Esophagus muscularis mucosa (tissue), 4 donors: ENCODE measurements around the gene CFAP90. TPM values are rescaled to one million over a fixed set of nuclear protein-coding genes. Genes with fewer than 3 reads are reported as not detected.

Source experiments
- DNase-seq: peaks from one replicate; pipeline ENCODE4 v3.0.0-alpha.2; 2017; ENCODE audit errors: extremely low spot score
- H3K27ac ChIP-seq, 4 donors: fragments of 200-600 bp; sonication (generic); replicated peaks in 1 of 4; 1 replicate in 3 of 4; 2 replicates in 1 of 4; pipeline ENCODE4 v1.5.1; 2016 to 2019; ENCODE audit warnings: mild to moderate bottlenecking in 1 of 4
- H3K27me3 ChIP-seq, 4 donors: fragments of 200-600 bp; sonication (generic); one replicate each; pipeline versions ENCODE4 v1.5.1 to v1.6.0; 2016 to 2019
- H3K36me3 ChIP-seq, 4 donors: fragments of 200-600 bp; sonication (generic); one replicate each; pipeline ENCODE4 v1.5.1; 2016 to 2019
- H3K4me1 ChIP-seq, 4 donors: fragments of 200-600 bp; sonication (generic); one replicate each; pipeline ENCODE4 v1.5.1; 2016 to 2019
- H3K4me3 ChIP-seq, 4 donors: fragments of 200-600 bp; sonication (generic); 1 replicate in 2 of 4; 2 replicates in 2 of 4; pipeline ENCODE4 v1.5.1; 2016 to 2019; ENCODE audit warnings: mild to moderate bottlenecking in 4 of 4, moderate library complexity in 1 of 4
- H3K9me3 ChIP-seq, 4 donors: fragments of 200-600 bp; sonication (generic); 1 replicate in 3 of 4; 2 replicates in 1 of 4; pipeline ENCODE4 v1.5.1; 2016 to 2019
- CTCF ChIP-seq, 3 experiments: fragments of 200-600 bp in 2 of 3; fragments of 450-650 bp in 1 of 3; sonication (generic) in 2 of 3; IDR thresholded peaks; one replicate each; pipeline ENCODE4 v1.5.1; 2017 to 2019; ENCODE audit warnings: antibody characterized with exemption in 3 of 3, mild to moderate bottlenecking in 2 of 3, moderate library complexity in 1 of 3
- EP300 ChIP-seq: sonication (generic); formaldehyde crosslinking; IDR thresholded peaks from one replicate; pipeline ENCODE4 v1.6.1; 2017; ENCODE audit warnings: antibody characterized with exemption
- POLR2A ChIP-seq: fragments of 450-650 bp; IDR thresholded peaks from one replicate; pipeline ENCODE4 v1.6.1; 2017; ENCODE audit warnings: antibody characterized with exemption, moderate library complexity, mild to moderate bottlenecking, low read depth
- POLR2AphosphoS5 ChIP-seq, 2 donors: sonication (generic); formaldehyde crosslinking; IDR thresholded peaks; one replicate each; pipeline ENCODE4 v1.6.1; 2017; ENCODE audit warnings: antibody characterized with exemption in 2 of 2
- WGBS: methylation state at CpG from one replicate; pipeline ENCODE4 v1.1.5; 2018; 5-methylcytosine and 5-hydroxymethylcytosine counted together
- intact Hi-C: fragments of 100-400 bp; cut with DNase I; formaldehyde crosslinking; loops from one replicate; pipeline ENCODE4 v1.15.1; 2023
- total RNA-seq, 4 donors: library from RNA; depleted of rRNA; stranded (reverse); fragments of >200 nt; gene quantifications; one replicate each; pipeline versions ENCODE4 v1.1.0 to v1.2.1, GENCODE V29; 2016

The CFAP90 gene
- total RNA-seq, 4 donors from 2014 or later = 0.17 TPM; not detected in 3

- no peak for DNase-seq
- intact Hi-C loops = no loop called here
- peaks cover 0 to 25% (median 4%) of the 10 kb centered on the region in 4 donors for H3K27me3 ChIP-seq
- H3K4me1 ChIP-seq = no peaks in the 10 kb centered on the region
- H3K9me3 ChIP-seq = no peaks in the 10 kb centered on the region
- no peak overlapping the region for H3K27ac ChIP-seq
- H3K36me3 ChIP-seq = no peaks in the 10 kb centered on the region
- no peak for TF ChIP-seq POLR2AphosphoS5 (IDR thresholded peaks at IDR 0.05)
- no peak for TF ChIP-seq CTCF (IDR thresholded peaks at IDR 0.05)
- no peak for TF ChIP-seq POLR2A
- no peak for TF ChIP-seq EP300
- no peak overlapping the region for H3K4me3 ChIP-seq
- 75% methylated on average over 2 of the region's 2 CpGs for WGBS
Measured at GRCh38 chr5:7842531-7842930, 8.4 kb downstream of the CFAP90 start.

GRCh38 chr5:7837403-7837802, 13.5 kb downstream of the CFAP90 start:
- TF ChIP-seq POLR2AphosphoS5 (IDR thresholded peaks at IDR 0.05) (no peak), EP300 (no peak), CTCF (IDR thresholded peaks at IDR 0.05) (no peak), POLR2A (no peak)
- Histone ChIP-seq H3K4me3 (no peak overlapping the region), H3K9me3 (no peaks in the 10 kb centered on the region), H3K27me3 (no peaks in the 10 kb centered on the region), H3K4me1 (no peaks in the 10 kb centered on the region), H3K36me3 (no peaks in the 10 kb centered on the region), H3K27ac (no peak overlapping the region)
- no peak for DNase-seq
- 15% methylated on average over 3 of the region's 3 CpGs for WGBS
- intact Hi-C loops = no loop called here

GRCh38 chr5:7834982-7835381, 16.0 kb downstream of the CFAP90 start:
- no peak for DNase-seq
- 93% methylated on average over 4 of the region's 4 CpGs for WGBS
- TF ChIP-seq EP300 = no peak
- H3K27ac ChIP-seq = no peak overlapping the region
- no peaks in the 10 kb centered on the region for H3K27me3 ChIP-seq
- H3K9me3 ChIP-seq = no peaks in the 10 kb centered on the region
- intact Hi-C loops = no loop called here
- H3K4me3 ChIP-seq = no peak overlapping the region
- H3K36me3 ChIP-seq = no peaks in the 10 kb centered on the region
- no peaks in the 10 kb centered on the region for H3K4me1 ChIP-seq

GRCh38 chr5:7828269-7828668, 22.7 kb downstream of the CFAP90 start:
- intact Hi-C loops = no loop called here
- H3K4me3 ChIP-seq = no peak overlapping the region
- no peak for DNase-seq
- H3K27me3 ChIP-seq = no peaks in the 10 kb centered on the region
- H3K9me3 ChIP-seq = no peaks in the 10 kb centered on the region
- H3K4me1 ChIP-seq = peaks cover 0 to 3% (median 0%) of the 10 kb centered on the region in 4 donors
- H3K36me3 ChIP-seq = peaks cover 0 to 15% (median 3%) of the 10 kb centered on the region in 4 donors
- H3K27ac ChIP-seq = no peak overlapping the region
- TF ChIP-seq CTCF (IDR thresholded peaks at IDR 0.05) (no peak), POLR2AphosphoS5 (IDR thresholded peaks at IDR 0.05) (no peak), POLR2A (no peak), EP300 (no peak)
- 85% methylated on average over 10 of the region's 10 CpGs for WGBS

GRCh38 chr5:7827610-7828009, 23.3 kb downstream of the CFAP90 start:
- no peak overlapping the region for H3K27ac ChIP-seq
- TF ChIP-seq POLR2AphosphoS5 (IDR thresholded peaks at IDR 0.05) = no peak
- TF ChIP-seq POLR2A = no peak
- no peak for TF ChIP-seq CTCF (IDR thresholded peaks at IDR 0.05)
- no peak for TF ChIP-seq EP300
- no peak overlapping the region for H3K4me3 ChIP-seq
- no peaks in the 10 kb centered on the region for H3K27me3 ChIP-seq
- intact Hi-C loops = no loop called here
- 75% methylated on average over 6 of the region's 6 CpGs for WGBS
- H3K9me3 ChIP-seq = no peaks in the 10 kb centered on the region
- DNase-seq = no peak
- peaks cover 0 to 3% (median 0%) of the 10 kb centered on the region in 4 donors for H3K4me1 ChIP-seq
- H3K36me3 ChIP-seq = peaks cover 0 to 15% (median 3%) of the 10 kb centered on the region in 4 donors
